NCI-H526 treated with DMSO at 0.1 percent for 48 hours (cell line): Measurements from ENCODE around the gene DNMT3L.
"Not testable (repeated sequence)": the region's sequence is repeated elsewhere in the genome, so short reads cannot be mapped to it uniquely, and the experiment has no call there.

Experiments
- DNase-seq: peaks from one replicate; lab custom pipeline; 2025; lab: John Stamatoyannopoulos, UW

Gene DNMT3L

DNA sequence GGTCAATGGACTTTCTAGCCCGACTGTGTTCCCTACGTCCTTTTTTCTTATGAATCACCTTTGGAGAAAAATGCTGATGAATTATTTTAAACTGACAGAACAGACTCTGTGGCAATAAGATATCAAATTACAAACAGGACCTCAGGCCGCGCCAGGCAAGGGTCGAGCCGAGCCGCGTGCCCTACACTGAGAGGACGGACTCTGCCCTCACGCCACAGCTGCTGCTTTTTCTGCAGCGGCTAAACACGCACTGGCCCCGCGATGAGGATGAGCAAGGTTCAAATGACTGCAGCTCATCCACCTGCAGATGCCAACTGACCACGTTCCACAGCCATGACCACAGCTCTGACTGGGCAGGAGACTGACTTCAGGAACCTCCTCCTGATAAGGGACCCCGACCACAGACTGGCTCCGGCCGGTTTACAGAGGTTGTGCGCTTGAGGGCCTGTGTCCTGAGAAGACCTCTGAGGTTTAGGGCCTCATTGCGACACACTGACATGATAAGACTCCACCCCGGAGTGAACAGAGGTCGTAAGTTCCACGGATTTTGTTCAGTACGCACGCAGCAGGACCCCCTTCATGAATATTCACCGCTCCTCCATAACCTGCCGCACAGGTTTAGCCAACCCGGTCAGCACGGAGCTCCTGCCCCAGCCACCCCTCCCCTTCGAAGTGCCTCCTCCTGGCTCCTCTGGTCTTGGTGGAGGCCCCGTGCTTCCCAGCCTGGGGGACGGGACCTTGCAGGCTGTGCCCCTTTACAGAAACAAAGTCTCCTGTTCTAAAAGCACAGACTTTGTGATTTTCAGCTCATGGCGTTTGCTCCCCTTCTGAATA, 12.3 kb downstream of the DNMT3L start:
- not testable (repeated sequence) for DNase-seq

DNA sequence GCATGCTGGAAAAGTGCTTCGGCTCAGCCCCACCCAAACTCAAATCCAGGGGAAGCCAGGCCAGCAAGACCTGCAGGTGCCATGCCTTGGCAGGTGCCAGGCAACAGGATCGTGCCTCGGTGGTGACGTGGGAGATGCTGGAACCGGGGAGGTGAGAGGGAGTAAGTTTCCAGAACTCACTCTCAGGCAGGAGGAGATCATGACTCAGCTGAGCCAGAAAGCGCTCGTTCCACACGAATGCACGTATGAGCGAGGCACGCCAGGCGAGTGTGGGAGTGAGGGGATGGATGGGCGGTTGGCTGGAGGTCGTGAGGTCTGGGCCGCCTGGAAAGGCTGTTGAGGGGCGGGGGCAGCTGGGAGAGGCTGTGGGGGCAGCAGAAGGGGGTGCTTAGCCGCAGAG, 13.8 kb downstream of the DNMT3L start:
- DNase-seq: not testable (repeated sequence)

DNA sequence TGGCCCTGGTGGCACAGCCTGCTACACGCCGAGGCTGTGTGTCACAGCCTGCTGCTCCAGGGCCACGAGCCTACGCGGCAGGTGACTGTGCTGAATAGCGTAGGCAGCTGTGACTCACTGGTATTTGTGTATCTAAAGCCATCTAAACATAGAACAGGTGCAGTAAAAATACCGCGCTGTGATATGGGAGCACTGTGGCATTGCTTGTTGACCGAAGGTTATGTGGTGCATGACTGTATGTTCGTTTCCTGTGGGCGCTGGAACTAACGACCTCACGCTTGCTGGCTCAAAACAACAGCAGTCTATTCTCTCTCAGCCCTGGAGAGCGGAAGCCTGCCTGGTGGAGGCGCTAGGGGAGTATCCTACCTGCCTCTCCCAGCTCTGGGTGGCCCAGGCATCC, 17.7 kb downstream of the DNMT3L start:
- not testable (repeated sequence) for DNase-seq

DNA sequence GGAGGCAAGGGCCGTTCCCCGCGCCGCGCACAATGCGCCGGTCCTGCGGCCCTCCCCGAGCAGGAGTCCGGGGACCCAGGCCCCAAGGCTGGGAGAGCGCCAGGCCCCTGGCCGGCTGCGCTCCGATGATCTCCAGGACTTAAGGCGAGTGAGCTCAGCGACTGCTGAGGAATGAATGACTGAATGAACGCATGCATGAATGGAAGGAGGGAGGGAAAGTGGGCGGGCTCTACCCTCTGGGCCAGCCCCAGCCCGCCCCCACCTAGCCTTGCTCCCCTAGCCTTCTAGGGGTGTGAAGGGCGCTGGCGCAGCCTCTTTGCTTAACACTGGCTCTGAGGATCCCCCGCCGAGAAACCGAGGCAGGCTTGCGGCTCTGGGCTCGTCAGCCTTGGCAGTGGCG, 20.4 kb downstream of the DNMT3L start:
- DNase-seq: not testable (repeated sequence)

DNA sequence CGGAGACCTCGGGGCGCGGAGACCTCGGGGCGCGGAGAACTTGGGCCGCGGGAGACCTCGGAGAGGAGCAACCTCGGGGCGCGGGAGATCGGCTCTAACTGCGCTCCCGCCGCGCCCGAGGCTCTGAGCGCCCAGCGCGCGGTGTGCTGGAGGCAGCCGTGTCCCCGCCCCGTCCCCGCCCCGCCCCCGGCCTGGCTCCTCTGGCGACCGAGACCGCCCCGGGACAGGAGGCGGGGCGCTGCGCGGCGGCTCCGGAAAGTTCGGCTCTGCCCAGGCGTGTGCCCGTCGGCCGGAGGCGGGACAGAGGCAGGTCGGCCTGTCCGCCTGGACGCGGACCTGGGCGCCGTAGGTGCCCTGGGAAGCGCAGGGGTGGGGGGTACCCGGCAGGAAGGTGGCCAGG, 20.9 kb downstream of the DNMT3L start, which contains the start of gene ICOSLG:
ICOSLG (minus strand) TSS at position 102 of the 400 bp plus-strand sequence. CDS start 126 bp downstream, outside the sequence.
- DNase-seq: not testable (repeated sequence)

DNA sequence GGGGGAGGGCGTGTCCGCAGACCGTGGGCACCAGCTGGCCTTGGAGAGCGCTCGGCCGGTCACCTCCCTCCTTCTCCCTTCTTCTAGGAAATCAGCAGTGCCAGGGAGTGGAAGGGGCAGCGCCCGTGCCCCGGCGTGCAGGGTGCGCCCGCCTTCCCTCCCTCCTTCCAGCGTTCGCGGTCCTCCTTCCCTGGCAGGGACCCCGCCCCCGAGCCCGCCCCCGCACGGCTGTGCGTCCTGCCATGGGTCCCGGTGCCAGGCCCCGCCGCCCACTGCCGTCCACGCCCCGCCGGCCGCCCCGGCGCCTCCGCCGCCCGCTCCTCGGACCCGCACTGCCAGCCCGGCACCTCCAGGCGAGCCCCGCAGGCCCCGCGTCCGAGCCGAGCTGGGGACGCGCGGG, 21.3 kb downstream of the DNMT3L start:
- not testable (repeated sequence) for DNase-seq

DNA sequence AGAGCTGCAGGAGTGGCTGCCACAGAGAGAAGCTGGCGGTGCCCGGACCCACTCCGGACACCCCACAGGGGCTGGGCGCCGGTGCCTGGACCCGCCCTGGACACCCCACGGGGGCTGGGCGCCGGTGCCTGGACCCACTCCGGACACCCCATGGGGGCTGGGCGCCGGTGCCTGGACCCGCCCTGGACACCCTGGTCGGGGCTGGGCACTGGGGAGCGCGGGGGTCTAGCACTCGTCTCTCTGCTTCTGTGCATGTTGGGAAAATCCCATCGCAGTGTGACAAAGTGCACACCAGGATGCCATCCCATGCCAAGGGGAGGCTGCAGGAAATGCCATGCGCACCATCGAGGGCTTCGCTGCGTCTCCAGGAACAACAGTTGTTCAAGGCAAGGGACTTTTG, 32.1 kb downstream of the DNMT3L start:
- not testable (repeated sequence) for DNase-seq

DNA sequence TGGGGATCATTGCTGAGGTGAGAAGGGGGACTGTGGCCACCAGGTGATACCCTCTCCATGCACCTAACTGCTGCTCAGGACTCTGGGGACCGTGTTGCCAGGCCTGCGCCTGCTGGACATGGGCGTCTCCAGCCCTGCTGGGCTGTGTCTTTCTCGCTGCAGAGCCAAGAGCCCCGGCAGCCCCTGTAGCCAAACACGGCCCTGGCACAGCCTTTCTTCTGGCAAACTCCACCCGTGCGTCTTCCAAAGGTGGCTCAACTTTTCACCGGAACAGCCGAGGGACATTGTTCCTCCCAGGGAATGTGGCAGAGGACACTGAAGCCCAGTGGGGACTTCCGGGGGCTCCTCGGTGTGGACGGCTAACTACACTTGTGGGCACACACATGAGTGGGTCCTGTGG, 33.6 kb downstream of the DNMT3L start:
- DNase-seq: not testable (repeated sequence)

DNA sequence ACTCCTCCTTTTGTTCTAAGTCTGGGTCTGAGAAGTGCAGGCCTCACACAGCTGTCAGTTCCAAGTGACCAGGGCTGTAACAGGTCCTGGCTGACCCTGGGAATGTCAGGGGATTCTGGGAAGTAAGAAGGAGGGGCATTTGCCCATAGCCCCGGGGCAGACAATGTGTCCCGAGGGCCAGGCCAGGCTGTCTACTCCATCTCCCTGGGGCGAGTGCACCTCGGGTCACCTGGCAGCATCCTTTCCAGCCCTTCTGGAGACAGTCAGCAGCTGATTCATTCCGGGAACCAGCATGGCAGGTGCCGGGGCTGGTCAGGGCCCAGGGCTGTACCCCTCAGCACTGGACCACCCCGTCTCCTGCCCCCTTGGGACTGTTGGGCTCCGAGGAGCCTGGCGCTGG, 34.1 kb downstream of the DNMT3L start:
- DNase-seq: not testable (repeated sequence)

DNA sequence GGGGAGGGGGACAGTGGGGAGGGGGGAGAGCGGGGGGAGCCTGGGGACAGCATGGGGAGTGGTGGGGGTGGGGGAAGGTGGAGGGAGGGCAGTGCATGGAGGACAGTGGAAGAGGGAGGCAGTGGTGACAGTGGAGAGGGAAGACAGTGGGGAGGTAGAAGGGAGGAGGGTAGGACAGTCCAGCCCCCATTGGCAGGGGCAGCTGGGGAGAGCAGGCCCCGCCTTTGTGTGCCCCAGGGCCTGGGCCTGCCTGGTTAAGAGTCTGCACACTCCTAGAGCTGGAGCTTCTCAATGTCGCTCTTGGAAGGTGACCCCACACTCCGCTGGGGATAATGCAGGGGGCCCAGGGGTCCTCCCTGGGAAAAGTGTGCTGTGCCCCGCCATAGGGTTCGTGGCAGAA, 36.1 kb downstream of the DNMT3L start:
- DNase-seq: not testable (repeated sequence)

DNA sequence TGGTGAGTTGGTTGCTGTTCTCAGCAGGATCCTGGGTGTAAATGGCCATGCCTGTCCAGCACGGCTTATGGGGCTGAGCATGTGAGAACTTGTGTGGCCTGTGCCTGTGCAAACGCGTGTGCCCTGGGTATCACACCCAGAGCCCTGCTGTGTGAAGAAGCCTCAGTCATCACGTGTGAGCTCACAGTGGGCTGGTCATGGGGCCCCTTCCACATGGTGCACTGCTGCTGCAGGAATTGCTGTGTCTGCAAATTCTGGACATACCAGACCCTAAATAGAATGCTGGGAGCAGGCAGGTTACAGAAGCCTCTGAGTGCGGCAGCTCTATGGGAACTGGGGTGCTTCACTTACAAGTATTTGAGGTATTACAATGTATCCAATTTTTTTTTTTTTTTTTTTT, 38.4 kb downstream of the DNMT3L start:
- DNase-seq: not testable (repeated sequence)

DNA sequence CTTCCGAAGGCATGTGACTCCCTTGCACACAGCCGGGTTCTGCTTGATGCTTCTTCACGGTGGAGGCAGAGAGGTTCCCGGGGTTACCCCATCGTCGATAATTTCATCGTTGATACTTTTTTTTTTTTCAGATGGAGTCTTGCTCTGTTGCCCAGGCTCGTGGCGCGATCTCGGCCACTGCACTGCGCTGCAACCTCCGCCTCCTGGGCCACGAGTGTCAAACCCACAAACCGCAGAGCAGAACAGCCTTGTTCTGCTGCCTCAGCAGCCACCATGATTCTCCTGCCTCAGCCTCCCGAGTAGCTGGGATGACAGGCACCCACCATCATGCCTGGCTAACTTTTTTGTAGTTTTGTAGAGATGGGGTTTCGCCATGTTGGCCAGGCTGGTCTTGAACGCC, 41.0 kb downstream of the DNMT3L start:
- DNase-seq: not testable (repeated sequence)

DNA sequence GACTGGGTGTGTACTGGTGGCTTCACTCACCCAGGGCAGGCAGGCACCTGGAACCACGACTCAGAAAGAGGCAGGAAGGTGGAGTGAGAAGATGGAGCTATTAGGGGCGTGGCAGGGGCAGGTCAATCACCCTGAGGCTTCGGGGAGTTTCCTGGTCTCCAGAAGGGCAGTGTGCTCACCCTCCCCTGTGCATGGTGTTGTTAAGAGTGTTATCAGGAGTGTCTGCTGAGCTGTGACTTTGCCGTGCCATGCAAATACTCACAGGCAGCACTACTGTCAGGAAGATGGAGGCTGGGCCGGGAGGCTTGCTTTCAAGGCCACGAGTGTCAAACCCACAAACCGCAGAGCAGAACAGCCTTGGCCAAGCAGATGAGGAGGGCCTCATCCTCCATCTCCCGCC, 43.2 kb downstream of the DNMT3L start:
- DNase-seq: not testable (repeated sequence)

DNA sequence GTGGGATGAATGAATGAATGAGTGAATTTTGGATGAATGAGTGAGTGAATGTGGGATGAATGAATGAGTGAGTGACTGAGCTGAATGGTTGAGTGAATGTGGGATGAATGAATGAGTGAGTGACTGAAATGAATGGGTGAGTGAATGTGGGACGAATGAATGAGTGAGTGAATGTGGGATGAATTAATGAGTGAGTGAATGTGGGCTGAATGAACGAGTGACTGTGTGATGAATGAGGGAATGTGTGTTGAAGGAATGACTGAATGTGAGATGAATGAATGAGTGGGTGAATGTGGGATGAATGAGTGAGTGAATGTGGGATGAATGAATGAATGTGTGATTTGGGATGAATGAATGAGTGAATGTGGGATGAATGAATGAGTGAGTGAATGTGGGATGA, 49.7 kb downstream of the DNMT3L start:
- not testable (repeated sequence) for DNase-seq

DNA sequence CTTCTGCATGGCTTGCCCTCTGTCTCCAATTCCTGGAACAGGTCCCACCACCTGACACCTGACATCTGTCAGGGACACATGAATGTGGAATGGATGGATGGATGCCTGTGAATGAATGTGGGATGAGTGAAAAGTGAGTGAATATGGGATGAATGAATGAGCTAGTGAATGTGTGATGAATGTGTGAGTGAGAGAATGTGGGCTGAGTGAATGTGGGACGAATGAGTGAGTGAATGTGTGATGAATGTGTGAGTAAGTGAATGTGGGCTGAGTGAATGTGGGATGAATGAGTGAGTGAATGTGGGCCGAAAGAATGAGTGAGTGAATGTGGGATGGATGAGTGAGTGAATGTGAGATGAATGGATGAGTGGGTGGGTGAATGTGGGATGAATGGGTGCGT, 50.1 kb downstream of the DNMT3L start:
- DNase-seq: not testable (repeated sequence)

DNA sequence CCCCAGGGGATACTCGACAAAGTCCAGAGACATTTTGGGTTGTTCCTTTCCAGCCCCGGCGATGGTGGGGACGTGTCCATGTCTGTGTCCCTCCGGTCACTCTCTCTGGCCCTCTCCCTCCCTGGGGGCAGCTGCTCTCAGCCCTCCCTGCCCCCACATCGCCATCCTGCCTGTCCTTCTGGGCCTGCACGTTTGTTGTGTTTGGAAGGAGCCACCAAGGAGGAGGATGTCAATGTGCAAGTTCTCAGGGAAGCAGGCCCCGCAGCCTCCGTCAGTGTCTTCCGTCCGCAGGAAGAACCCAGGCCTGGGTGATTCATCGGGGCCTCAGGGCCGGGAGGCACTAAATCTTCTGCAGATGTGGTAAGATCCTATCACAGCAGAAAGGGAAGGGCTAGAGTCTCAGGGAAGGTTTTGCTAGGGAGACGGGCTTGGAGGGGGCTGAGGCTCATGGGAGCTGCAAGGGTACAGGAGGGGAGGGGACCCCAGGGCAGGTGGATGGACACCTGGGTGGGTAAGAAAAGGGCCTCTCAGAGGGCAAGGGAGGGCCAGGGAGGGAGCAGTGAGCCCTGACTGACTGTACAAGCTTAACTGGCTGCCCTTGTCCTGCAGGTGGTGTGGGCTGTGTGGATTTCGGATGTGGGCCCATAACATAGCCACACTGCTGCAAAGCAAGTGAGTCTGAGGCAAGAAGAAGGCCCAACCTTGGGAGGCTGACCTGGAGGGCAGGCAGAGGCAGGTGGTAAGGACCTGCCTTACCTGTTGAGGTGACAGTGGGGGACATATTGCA, 53.6 kb downstream of the DNMT3L start:
- DNase-seq: not testable (repeated sequence)

DNA sequence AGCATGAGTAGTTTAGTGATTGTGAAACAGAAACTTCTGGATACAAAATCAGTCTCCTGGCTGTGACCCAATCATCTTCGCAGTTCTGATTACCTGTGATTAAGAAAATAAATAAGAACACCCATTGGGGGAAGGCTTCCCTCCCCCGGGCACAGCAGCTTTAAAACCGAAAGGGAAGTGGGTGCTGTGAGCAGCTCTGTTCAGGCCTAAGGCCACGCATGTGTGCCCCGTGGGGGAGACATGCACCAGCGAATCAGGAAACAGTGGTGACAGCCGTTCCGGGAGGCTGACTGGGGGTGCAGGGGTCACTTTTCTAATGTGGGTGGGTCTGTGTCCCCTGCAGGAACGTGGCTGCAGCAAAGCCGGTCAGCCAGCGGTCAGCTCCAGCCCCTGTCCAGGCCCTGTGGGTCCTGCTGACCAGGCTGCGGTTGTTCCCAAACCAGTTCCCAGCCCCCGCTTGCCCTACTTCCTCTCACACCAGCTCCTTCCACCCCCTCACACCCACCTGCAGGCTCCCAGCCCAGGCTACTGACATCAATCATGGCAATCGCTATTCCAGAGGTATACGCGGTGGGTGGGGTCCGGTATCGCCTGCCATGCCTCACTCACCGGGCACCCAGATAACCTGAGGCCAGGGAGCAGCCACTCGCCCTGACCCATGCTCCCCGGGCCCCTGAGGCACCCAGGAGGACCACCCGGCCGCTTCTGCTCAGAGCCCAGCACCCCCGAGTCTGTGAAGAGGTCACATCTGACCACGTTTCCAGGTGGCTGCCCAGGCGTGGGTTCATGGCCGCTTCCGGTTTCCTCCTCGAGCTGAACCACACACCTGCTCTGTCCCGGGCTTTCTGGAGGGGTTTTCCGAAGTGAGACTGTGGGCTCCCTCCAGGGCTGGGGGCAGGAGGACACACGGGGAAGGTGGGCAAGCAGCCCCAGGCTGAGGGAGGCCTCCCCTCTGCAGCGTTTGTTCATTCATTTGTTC, 54.7 kb downstream of the DNMT3L start:
- not testable (repeated sequence) for DNase-seq

DNA sequence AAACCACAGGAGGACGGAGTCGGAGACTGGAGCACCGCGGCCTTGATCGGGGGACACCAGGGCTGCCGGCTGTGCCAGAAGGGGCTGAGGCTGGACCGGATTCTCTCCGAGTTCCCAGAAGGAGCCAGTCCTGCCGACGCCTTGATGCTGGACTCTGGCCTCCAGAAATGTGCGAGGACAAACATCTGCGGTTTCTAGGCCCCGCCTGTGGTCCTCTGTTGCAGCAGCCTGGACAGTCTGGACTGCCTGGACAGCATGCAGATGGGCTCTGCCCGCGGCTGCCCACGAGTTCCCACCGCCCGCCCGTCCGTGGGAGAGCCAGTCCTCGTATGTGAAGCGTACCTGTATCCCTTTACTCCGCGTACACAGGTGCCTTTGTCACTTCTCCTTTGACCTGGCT, 55.5 kb downstream of the DNMT3L start:
- not testable (repeated sequence) for DNase-seq

DNA sequence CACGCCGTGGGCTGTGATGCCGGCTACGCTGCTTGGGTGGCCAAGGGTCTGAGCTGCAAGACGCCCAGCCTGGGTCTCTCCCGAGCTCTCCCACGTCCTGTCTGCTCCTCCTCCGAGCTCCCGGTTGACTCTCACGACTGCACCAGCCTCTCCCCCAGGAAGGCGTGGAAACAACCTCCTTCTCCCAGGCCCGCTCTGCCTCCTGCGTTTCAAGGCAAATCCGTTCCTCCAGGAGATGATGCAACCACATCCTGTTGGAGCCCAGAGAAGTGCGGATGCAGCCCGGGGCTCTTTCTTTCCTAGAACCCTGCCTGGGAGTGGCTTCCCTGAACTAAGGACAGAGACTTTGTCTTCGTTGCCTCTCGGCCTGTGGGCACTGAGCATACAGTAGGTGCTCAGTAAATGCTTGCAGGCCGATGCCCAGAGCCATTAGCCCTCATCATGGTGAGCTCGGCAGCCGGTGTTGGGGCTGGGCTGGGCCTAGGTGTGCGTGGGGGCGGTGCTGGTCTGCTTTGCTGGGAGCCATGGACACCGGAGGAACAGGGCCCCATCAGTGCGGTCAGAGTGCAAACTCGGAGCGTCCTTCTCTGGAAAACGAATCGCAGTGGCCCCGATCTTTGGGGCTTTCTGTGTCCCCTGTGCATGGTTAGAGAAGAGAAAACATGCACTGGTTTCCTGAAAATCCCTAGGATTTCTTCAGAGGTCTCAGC, 59.0 kb downstream of the DNMT3L start:
- not testable (repeated sequence) for DNase-seq

DNA sequence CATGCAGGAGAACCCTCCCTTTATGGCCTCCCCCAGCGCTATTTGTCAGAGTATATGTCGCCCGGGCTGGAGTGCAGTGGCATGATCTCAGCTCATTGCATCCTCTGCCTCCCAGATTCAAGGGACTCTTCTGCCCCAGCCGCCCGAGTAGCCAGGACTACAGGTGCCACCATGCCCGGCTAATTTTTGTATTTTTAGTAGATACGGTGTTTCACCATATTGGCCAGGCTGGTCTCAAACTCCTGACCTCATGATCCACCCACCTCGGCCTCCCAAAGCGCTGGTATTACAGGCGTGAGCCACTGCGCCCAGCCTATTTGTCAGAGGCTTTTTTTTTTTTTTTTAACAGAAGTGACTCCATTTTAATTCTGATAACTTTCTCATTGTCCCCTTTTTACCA, 61.7 kb downstream of the DNMT3L start:
- not testable (repeated sequence) for DNase-seq

DNA sequence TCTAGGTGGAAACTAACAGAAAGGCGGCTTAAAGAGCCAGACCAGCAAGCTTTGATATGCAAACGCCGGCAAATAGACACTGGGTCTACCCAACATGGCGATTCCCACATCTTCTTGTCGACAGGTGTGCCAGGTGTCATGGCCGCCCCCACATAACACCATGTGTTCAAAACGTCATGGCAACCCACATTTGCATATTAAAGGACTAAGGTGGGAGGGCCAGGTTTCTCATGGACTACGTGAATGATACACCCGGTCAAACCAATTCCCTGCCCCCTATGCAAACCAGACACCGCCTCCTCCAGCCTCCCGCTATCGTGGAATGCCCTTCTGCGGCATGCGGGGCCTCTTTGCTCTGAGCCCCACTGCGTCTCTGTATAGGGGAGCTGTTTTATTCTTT, 62.2 kb downstream of the DNMT3L start:
- peak; percentile 43 for DNase-seq
